Lower leg skin (tissue), 3 donors: ENCODE data around the gene C7.

Source experiments
- POLR2A ChIP-seq, 2 donors: fragments of 450-650 bp; IDR thresholded peaks; one replicate each; pipeline ENCODE4 v1.6.1; 2016 to 2017; ENCODE audit warnings: antibody characterized with exemption in 2 of 2, mild to moderate bottlenecking in 1 of 2, moderate library complexity in 1 of 2
- TF ChIP-seq, protein P1 (sequence below), 3 donors: fragments of 450-650 bp; IDR thresholded peaks; one replicate each; pipeline ENCODE4 v1.5.1; 2016; ENCODE audit warnings: antibody characterized with exemption in 3 of 3, mild to moderate bottlenecking in 3 of 3, moderate library complexity in 2 of 3

DNA sequence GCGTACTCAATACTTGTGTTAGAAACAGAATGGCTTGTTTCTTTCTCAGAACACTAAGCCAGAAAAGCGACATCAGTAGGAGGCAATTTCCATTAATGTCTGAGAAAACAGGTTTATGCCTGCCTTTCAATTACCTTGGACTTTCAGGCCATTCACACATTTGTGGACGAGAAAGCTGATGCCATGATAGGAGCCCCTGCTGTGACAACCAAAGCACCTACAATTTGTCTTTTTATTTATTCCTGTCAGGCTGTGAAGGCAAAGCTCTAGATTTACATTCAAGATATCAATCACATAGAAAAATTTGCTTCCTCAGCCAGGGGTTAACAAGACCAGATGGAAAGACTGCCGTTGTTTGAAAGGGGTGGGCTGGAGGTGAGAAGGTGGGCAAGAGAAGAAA is 76.2 kb downstream of the C7 start:
- no peak for TF ChIP-seq POLR2A (IDR thresholded peaks at IDR 0.05)
- TF ChIP-seq, protein P1, sequence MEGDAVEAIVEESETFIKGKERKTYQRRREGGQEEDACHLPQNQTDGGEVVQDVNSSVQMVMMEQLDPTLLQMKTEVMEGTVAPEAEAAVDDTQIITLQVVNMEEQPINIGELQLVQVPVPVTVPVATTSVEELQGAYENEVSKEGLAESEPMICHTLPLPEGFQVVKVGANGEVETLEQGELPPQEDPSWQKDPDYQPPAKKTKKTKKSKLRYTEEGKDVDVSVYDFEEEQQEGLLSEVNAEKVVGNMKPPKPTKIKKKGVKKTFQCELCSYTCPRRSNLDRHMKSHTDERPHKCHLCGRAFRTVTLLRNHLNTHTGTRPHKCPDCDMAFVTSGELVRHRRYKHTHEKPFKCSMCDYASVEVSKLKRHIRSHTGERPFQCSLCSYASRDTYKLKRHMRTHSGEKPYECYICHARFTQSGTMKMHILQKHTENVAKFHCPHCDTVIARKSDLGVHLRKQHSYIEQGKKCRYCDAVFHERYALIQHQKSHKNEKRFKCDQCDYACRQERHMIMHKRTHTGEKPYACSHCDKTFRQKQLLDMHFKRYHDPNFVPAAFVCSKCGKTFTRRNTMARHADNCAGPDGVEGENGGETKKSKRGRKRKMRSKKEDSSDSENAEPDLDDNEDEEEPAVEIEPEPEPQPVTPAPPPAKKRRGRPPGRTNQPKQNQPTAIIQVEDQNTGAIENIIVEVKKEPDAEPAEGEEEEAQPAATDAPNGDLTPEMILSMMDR (IDR thresholded peaks at IDR 0.05), result no peak
